Activated CD4-positive, alpha-beta memory T cell treated with anti-CD3 and anti-CD28 coated beads for 36 hours (primary cell): ENCODE measurements around the gene CBL. TPM values are rescaled to one million over a fixed set of nuclear protein-coding genes. Genes with fewer than 3 reads are reported as not detected.

ENCODE experiments used
- CTCF ChIA-PET: fragments of 350-600 bp; sonication (Branson Sonifier 250); formaldehyde crosslinking; loops from one replicate; lab custom pipeline; 2021; ENCODE audit warnings: antibody characterized with exemption, inconsistent platforms; lab: Charles Lee
- POLR2A ChIA-PET: fragments of 350-600 bp; sonication (Branson Sonifier 250); formaldehyde crosslinking; loops from one replicate; lab custom pipeline; 2021; ENCODE audit warnings: antibody characterized with exemption; lab: Charles Lee
- DNase-seq: peaks from one replicate; pipeline ENCODE4 v3.0.0-alpha.2; 2020
- H3K27ac Mint-ChIP-seq: one replicate; pipeline ENCODE4 v1.8.0; 2021; ENCODE audit warnings: mixed read lengths
- H3K27me3 Mint-ChIP-seq: one replicate; pipeline ENCODE4 v1.8.0; 2021; ENCODE audit warnings: mixed read lengths
- H3K36me3 Mint-ChIP-seq: one replicate; pipeline ENCODE4 v1.8.0; 2021; ENCODE audit warnings: mixed read lengths
- H3K4me1 Mint-ChIP-seq: one replicate; pipeline ENCODE4 v1.8.0; 2021; ENCODE audit warnings: low read depth, mixed read lengths
- H3K4me3 Mint-ChIP-seq: one replicate; pipeline ENCODE4 v1.8.0; 2021; ENCODE audit warnings: mild to moderate bottlenecking, mixed read lengths
- H3K9me3 Mint-ChIP-seq: one replicate; pipeline ENCODE4 v1.8.0; 2021; ENCODE audit warnings: mixed read lengths
- intact Hi-C: fragments of 100-400 bp; cut with micrococcal nuclease; formaldehyde crosslinking; loops from one replicate; pipeline ENCODE4 v1.15.1; 2023
- total RNA-seq, 2 experiments: library from RNA; stranded (reverse); gene quantifications; one replicate each; pipeline ENCODE4 v1.2.3, GENCODE V29; 2021

The CBL gene
- total RNA-seq, 2 experiments from 2014 or later: 30.8 to 31.2 TPM

GRCh38 chr11:119335091-119335654 lies 129.0 kb downstream of the CBL start:
- CTCF ChIA-PET: interaction anchor here (6.2 kb wide), 1 partner anchor 13 kb away, joined by 49 read pairs; no protein-coding TSS in a partner anchor
- DNase-seq: no peak
- H3K36me3 Mint-ChIP-seq: peaks cover 8% of the 10 kb centered on the region
- no peaks in the 10 kb centered on the region for H3K9me3 Mint-ChIP-seq
- POLR2A ChIA-PET: interaction anchor here (1.0 kb wide), 1 partner anchor 14 kb away, joined by 3 read pairs; no protein-coding TSS in a partner anchor
- H3K27me3 Mint-ChIP-seq: peaks cover 12% of the 10 kb centered on the region
- H3K4me1 Mint-ChIP-seq: peaks cover 28% of the 10 kb centered on the region
- H3K27ac Mint-ChIP-seq: peak overlapping the region; percentile 85
- intact Hi-C loops: loop anchor here (2.0 to 5.0 kb wide), 3 partner anchors 14 to 268 kb away; partner anchors contain the start of gene VPS11
- peak overlapping the region; percentile 93 for H3K4me3 Mint-ChIP-seq

- Mint-ChIP-seq H3K27me3 (peaks cover 14% of the 10 kb centered on the region), H3K27ac (no peak overlapping the region), H3K4me3 (peak overlapping the region; percentile 93), H3K9me3 (no peaks in the 10 kb centered on the region), H3K36me3 (peaks cover 8% of the 10 kb centered on the region), H3K4me1 (peaks cover 28% of the 10 kb centered on the region)
- ChIA-PET CTCF (interaction anchor here (2.1 to 6.2 kb wide), 3 partner anchors 13 to 167 kb away, joined by 9 to 49 read pairs (median 9); partner anchors contain the start of gene NLRX1), POLR2A (no interaction called here)
- intact Hi-C loops: loop anchor here (2.0 to 5.0 kb wide), 3 partner anchors 15 to 269 kb away; partner anchors contain the start of gene VPS11
- DNase-seq: no peak
These were observed 129.8 kb downstream of the CBL start for GRCh38 chr11:119335655-119336543.

GRCh38 chr11:119336744-119337469 lies 130.8 kb downstream of the CBL start:
- no peak for DNase-seq
- intact Hi-C loops: loop anchor here (5.0 kb wide), 1 partner anchor 270 kb away; the partner anchor contains the start of gene VPS11
- Mint-ChIP-seq H3K36me3 (peaks cover 8% of the 10 kb centered on the region), H3K9me3 (no peaks in the 10 kb centered on the region), H3K4me1 (peaks cover 28% of the 10 kb centered on the region), H3K27ac (no peak overlapping the region), H3K4me3 (peak overlapping the region; percentile 59), H3K27me3 (peaks cover 23% of the 10 kb centered on the region)
- ChIA-PET CTCF (interaction anchor here (0.9 to 4.0 kb wide), 19 partner anchors 8 to 235 kb away, joined by 3 to 139 read pairs (median 9); partner anchors contain the start of genes DPAGT1, NLRX1 and USP2), POLR2A (no interaction called here)

GRCh38 chr11:119337581-119338317 lies 131.6 kb downstream of the CBL start:
- Mint-ChIP-seq H3K36me3 (peaks cover 8% of the 10 kb centered on the region), H3K27me3 (peaks cover 27% of the 10 kb centered on the region), H3K9me3 (no peaks in the 10 kb centered on the region), H3K27ac (no peak overlapping the region), H3K4me1 (peaks cover 28% of the 10 kb centered on the region), H3K4me3 (no peak overlapping the region)
- POLR2A ChIA-PET: interaction anchor here (0.7 to 1.0 kb wide), 3 partner anchors 14 to 391 kb away, joined by 3 read pairs; partner anchors contain the start of gene NECTIN1
- no peak for DNase-seq
- CTCF ChIA-PET: interaction anchor here (0.7 to 4.0 kb wide), 41 partner anchors 9 to 304 kb away, joined by 3 to 139 read pairs (median 4); partner anchors contain the start of genes CBL, DPAGT1, MCAM and MFRP
- intact Hi-C loops: loop anchor here (5.0 kb wide), 1 partner anchor 270 kb away; the partner anchor contains the start of gene VPS11

GRCh38 chr11:119338318-119338890 lies 132.3 kb downstream of the CBL start:
- H3K27me3 Mint-ChIP-seq: peaks cover 28% of the 10 kb centered on the region
- peaks cover 28% of the 10 kb centered on the region for H3K4me1 Mint-ChIP-seq
- DNase-seq: peak; percentile 82
- H3K4me3 Mint-ChIP-seq: no peak overlapping the region
- H3K9me3 Mint-ChIP-seq: no peaks in the 10 kb centered on the region
- ChIA-PET POLR2A (interaction anchor here (0.7 to 1.0 kb wide), 3 partner anchors 15 to 391 kb away, joined by 3 read pairs; partner anchors contain the start of gene NECTIN1), CTCF (interaction anchor here (0.6 to 4.0 kb wide), 42 partner anchors 9 to 304 kb away, joined by 3 to 139 read pairs (median 4); partner anchors contain the start of genes CBL, DPAGT1, MCAM and MFRP)
- intact Hi-C loops: loop anchor here (5.0 kb wide), 1 partner anchor 271 kb away; the partner anchor contains the start of gene VPS11
- H3K36me3 Mint-ChIP-seq: peaks cover 8% of the 10 kb centered on the region
- H3K27ac Mint-ChIP-seq: no peak overlapping the region

GRCh38 chr11:119338965-119339588 lies 132.9 kb downstream of the CBL start:
- H3K27me3 Mint-ChIP-seq: peaks cover 31% of the 10 kb centered on the region
- ChIA-PET POLR2A (interaction anchor here (1.0 kb wide), 1 partner anchor 18 kb away, joined by 3 read pairs; no protein-coding TSS in a partner anchor), CTCF (interaction anchor here (0.9 to 6.5 kb wide), 30 partner anchors 8 to 194 kb away, joined by 3 to 139 read pairs (median 6); partner anchors contain the start of genes MCAM, MFRP and USP2)
- intact Hi-C loops: loop anchor here (5.0 kb wide), 1 partner anchor 272 kb away; the partner anchor contains the start of gene VPS11
- H3K36me3 Mint-ChIP-seq: peaks cover 8% of the 10 kb centered on the region
- peaks cover 25% of the 10 kb centered on the region for H3K4me1 Mint-ChIP-seq
- DNase-seq: no peak
- no peak overlapping the region for H3K27ac Mint-ChIP-seq
- no peak overlapping the region for H3K4me3 Mint-ChIP-seq
- H3K9me3 Mint-ChIP-seq: no peaks in the 10 kb centered on the region

- peak; percentile 48 for DNase-seq
- CTCF ChIA-PET: interaction anchor here (0.6 to 6.5 kb wide), 22 partner anchors 8 to 301 kb away, joined by 3 to 139 read pairs (median 5); partner anchors contain the start of gene USP2
- Mint-ChIP-seq H3K4me3 (no peak overlapping the region), H3K27me3 (peaks cover 31% of the 10 kb centered on the region), H3K36me3 (peaks cover 8% of the 10 kb centered on the region), H3K4me1 (peaks cover 23% of the 10 kb centered on the region), H3K27ac (no peak overlapping the region), H3K9me3 (no peaks in the 10 kb centered on the region)
- POLR2A ChIA-PET: no interaction called here
- intact Hi-C loops: loop anchor here (5.0 kb wide), 1 partner anchor 272 kb away; the partner anchor contains the start of gene VPS11
These were observed 133.6 kb downstream of the CBL start for GRCh38 chr11:119339589-119340334.

GRCh38 chr11:119340335-119341221 lies 134.4 kb downstream of the CBL start, which contains the start of gene C1QTNF5:
C1QTNF5 (minus strand) TSS chr11:119340883; CDS start chr11:119340397, 486 bp downstream.
- Mint-ChIP-seq H3K27ac (no peak within 1 kb of the TSS), H3K4me1 (peaks cover 17% of the 10 kb centered on the region), H3K4me3 (no peak within 1 kb of the TSS), H3K9me3 (no peaks in the 10 kb centered on the region), H3K36me3 (peaks cover 8% of the 10 kb centered on the region), H3K27me3 (peaks cover 31% of the 10 kb centered on the region)
- no peak for DNase-seq
- intact Hi-C loops: no loop called here
- CTCF ChIA-PET: interaction anchor here (0.6 to 6.5 kb wide), 25 partner anchors 8 to 302 kb away, joined by 3 to 139 read pairs (median 4); partner anchors contain the start of gene USP2
- POLR2A ChIA-PET: no interaction called here
